ENCODE results near the gene PLIN5.

DNA sequence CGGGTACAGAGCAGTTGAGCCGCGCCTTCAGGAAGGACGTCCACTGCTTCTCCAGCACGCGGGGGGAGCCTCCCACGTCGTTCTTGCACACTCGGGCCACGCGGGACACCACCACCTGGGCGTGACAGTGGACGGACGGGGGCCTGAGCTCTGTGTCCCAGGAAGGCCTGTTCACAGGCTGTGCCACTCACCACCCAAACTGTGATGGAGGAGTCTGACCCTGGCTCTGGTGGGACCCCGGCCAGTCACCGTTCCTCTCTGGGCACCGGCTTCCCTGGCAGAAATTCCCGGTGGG lies 17.4 kb upstream of the PLIN5 start:
- TF ChIP-seq, protein P1, sequence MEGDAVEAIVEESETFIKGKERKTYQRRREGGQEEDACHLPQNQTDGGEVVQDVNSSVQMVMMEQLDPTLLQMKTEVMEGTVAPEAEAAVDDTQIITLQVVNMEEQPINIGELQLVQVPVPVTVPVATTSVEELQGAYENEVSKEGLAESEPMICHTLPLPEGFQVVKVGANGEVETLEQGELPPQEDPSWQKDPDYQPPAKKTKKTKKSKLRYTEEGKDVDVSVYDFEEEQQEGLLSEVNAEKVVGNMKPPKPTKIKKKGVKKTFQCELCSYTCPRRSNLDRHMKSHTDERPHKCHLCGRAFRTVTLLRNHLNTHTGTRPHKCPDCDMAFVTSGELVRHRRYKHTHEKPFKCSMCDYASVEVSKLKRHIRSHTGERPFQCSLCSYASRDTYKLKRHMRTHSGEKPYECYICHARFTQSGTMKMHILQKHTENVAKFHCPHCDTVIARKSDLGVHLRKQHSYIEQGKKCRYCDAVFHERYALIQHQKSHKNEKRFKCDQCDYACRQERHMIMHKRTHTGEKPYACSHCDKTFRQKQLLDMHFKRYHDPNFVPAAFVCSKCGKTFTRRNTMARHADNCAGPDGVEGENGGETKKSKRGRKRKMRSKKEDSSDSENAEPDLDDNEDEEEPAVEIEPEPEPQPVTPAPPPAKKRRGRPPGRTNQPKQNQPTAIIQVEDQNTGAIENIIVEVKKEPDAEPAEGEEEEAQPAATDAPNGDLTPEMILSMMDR (optimal IDR thresholded peaks at IDR 0.05 in 1 of 3, IDR thresholded peaks at IDR 0.05 in 1 of 3, conservative IDR thresholded peaks at IDR 0.05 in 1 of 3; ENCODE audit: extremely low read depth in 1 of 3, insufficient read depth in 2 of 3, low read length in 3 of 3) = no peak
- TF ChIP-seq EZH2 (IDR thresholded peaks at IDR 0.05; ENCODE audit: low read length) = no peak

Measured in keratinocyte (primary cell).